Umbilical cord (tissue), 2 donors: ENCODE data around the gene LPCAT1. TPM values are rescaled to one million over a fixed set of nuclear protein-coding genes. Genes with fewer than 3 reads are reported as not detected.

Source experiments
- DNase-seq: peaks from one replicate; pipeline ENCODE4 v3.0.0-alpha.2; 2015; ENCODE audit warnings: low spot score
- total RNA-seq: library from RNA; depleted of rRNA; stranded (reverse); fragments of >200 nt; gene quantifications from one replicate; pipeline ENCODE4 v1.2.3, GENCODE V29; 2014; ENCODE audit warnings: low replicate concordance; ENCODE audit not compliant: insufficient read depth

LPCAT1 gene
- total RNA-seq, 1 donor from 2014 or later = 46.0 TPM

DNA sequence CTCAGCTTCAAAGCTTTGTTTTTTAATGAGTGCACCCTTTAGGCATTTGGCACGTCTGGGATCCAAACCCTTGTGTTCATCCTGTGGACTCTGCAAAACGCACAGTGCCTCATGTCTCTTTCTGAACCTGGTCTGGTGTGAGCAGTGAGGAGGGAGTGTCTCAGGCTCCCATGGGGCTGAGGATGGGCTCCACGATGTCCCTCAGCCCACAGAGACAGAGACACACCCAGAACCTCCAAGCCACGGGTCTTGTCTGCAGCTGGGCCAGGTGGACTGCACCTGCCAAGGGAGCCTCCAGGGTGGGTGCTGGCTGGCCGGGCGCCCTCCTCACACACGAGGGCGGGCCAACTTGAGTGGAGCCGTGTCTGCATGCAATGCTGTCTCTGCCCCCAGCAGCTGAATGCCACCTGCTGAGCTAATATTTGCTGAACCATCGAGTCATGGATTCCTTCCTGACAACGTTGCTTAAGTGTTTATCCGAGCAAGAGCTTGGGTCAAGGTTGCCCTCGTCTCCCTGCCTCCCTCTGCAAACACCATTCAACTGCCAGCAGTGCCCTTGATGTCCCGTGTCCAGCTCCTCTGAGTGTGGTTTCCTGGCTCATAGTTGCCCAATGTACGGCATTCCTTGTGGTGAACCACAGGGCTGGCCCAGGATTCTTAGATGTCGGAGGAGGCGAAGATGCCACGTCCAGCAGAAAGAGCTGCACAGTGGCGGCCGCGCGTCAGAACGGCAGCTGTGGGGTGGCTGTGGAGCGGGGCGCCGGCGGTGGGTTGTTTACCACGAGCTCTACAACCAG is 31.4 kb upstream of the LPCAT1 start:
- no peak for DNase-seq

GRCh38 chr5:1554410-1554967 is 30.7 kb upstream of the LPCAT1 start:
- no peak for DNase-seq

GRCh38 chr5:1553539-1554409 is 30.0 kb upstream of the LPCAT1 start:
- no peak for DNase-seq

DNA sequence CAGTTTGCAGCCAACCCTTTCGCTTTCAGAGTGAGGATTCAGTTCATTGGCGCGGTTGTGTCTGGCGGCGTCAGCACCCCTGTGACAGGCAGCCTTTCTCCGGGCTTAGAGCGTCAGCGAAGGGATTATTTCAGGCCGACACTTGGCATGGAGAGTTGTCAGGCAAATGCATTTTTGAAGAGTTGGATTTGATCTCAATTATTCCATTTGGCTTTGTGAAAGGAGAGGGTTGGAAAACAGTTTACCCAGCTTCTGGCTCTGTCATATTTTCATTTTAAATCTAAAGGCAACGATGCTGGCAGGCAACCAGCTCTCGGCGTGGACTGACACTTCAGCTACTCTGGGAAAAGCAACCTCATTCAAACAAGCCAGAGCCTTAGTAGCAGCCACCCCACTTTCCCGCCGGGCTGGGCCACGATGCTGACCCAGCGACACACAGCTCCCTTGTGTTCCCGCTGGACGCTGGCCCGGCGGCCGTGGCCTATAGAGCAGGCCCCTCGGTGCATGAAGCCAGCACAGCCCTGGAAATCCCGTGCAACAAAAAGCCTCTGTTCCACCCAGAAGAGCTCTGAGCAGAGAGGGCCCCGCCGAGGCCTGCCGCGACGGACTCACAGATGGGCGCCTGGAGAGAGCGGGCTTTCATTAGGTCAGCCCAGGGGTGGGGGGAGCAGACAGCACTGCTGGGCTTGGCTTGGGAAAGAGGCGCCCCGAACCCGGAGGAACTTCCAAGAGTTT is 28.9 kb upstream of the LPCAT1 start:
- peak; percentile 71 for DNase-seq

DNA sequence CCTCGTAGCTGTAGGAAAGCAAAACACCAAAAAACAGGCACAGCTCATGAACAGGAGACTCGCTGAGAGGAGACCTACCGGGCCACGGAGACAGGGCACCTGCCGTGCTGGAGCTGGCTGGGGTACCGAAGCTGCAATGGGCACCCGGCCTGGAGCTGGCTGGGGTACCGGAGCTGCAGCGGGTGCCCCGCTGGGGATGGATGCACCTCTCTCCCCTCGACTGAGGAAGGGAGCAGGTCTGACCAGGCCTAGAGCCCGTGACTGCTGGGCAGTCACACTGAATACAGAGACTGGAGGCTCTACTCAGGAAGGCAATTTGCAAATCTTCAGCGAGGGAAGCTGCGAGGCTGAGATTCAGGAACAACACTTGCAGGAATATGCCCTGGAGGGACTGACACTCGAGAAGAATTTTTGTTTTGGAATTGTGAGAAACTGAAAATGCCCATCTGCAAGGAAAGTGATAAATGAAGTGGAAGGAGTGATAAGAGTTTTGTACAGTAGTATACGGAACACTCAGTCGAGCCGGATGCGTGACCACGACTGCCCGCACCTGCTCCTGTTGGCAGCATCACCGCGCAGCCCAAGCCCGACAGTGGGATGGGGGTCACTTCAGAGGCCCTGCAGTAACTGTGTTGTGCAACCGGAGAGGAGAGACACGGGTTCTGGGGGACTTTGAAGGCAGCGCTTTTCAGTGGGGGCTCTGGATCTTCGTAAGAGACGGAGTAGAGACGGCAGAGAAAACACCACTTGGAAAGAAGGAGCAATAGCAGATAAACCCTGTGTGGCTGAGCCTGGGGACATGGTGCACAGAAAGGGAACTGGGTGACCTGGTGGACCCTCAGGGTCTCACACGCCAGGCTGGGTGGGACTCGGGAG is 27.9 kb upstream of the LPCAT1 start:
- no peak for DNase-seq

GRCh38 chr5:1550287-1551076 is 26.7 kb upstream of the LPCAT1 start:
- DNase-seq = no peak

GRCh38 chr5:1549475-1550030 is 25.8 kb upstream of the LPCAT1 start:
- no peak for DNase-seq

- DNase-seq = no peak
These were observed 25.1 kb upstream of the LPCAT1 start for GRCh38 chr5:1548702-1549474.

DNA sequence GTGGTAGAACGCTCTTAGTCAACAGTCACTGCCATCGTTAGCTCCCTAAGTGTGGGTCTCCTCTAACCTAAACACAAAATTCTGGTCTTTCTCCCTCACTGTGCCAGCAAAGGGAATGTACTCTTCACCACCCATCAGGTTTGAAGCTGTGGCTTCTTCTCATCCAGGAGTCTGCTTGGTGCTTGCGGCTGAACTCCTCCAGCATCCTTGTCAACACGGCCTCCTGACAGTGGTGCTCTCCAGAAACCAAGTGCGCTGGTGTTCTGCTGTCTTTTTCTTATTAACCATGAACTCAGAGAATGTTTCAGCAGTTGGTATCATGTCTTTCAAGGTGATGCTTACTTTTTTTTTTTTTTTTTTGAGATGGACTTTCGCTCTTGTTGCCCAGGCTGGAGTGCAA is 23.9 kb upstream of the LPCAT1 start:
- no peak for DNase-seq

DNA sequence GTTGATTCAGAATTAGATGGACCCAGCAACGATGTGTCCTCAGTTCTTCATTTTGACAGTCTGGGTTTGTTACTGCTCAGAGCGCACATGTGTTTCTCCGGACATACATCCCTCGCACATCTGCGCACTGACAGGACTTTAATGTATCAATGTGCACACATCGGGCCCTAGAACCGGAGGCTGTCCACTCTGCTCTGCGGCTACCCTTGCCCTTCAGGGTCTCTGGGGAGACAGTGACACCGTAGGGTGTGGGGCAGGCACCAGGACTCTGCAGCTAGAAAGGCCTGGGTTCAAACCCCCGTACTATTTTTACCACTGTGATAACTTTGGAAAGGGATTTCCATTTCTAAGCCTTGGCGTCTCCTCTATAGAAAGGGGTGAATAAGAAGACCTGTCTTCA is 23.5 kb upstream of the LPCAT1 start:
- DNase-seq = no peak

DNA sequence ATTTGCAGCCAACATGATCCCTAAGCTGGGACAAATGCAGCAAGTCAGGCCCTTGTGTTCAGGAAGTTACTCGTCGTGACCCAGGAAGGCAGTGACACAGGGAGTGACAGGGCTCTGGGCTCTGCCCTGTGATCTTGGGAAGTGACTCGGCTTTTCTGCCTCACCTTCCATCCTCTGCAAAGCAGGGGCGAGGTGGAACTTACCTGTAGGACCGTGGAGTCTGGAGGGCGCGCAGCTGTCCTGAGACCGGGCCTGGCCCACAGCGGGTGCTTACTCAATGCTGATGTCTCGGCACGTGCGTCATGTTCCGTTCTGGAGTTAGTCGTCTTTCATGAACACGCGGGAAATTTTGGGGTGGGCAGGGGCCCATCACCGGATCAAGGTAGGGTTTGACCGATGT is 22.8 kb upstream of the LPCAT1 start:
- DNase-seq = no peak

- DNase-seq = no peak
These were observed 22.1 kb upstream of the LPCAT1 start for GRCh38 chr5:1545805-1546355.

GRCh38 chr5:1545126-1545804 is 21.5 kb upstream of the LPCAT1 start:
- DNase-seq = no peak

DNA sequence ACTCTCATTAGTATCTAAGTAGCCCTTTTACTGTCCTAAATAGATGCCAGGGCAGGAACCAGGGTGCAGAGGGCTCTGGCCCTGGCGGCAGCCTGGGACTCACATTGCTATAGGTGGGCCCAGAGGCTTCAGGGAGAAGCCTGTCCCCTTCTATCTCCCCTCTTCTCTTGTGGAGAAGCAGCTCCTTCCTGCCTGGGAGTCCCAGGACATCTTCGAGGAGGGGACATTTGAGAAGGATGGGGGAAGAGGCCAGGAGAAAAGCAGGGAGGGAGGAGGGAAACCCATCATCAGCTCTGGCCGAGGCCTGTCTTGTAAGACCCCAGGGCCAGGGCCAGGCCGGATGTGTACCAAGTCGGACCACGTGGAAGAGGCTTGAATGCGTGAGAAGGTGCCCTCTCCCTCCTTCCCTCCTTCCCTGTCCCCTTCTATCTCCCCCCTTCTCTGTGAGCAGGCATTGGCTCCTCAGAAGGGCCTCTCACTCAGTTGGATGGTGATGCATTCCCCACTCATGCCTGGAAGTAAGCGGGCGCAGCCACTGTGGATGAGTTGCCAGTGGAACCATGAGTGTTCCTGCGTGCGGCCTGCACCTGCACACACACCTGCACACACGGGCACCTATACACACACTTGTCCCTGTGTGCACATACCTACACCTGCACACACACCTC is 20.7 kb upstream of the LPCAT1 start:
- DNase-seq = no peak

- DNase-seq = no peak
These were observed 19.9 kb upstream of the LPCAT1 start for GRCh38 chr5:1543398-1544293.

- no peak for DNase-seq
These were observed 19.0 kb upstream of the LPCAT1 start for GRCh38 chr5:1542781-1543180.
